GM12878 (cell line): ENCODE results near the gene INF2. TPM values are rescaled to one million over a fixed set of nuclear protein-coding genes. Genes with fewer than 3 reads are reported as not detected.

ENCODE experiments used
- ATAC-seq: fragments of 200-7000 bp; cut with Tn5 transposase; 3 replicates; pipeline ENCODE4 v1.9.1; 2020; ENCODE audit warnings: mild to moderate bottlenecking, moderate library complexity
- BruUV-seq: library from RNA; stranded (reverse); fragments of 400-500 nt; replicated peaks from 2 replicates; lab custom pipeline; 2021; lab: Mats Ljungman, UMichigan
- CTCF ChIA-PET: fragments of 300-600 bp; sonication (Branson Sonifier 250); formaldehyde crosslinking; extraction: SDS; loops from one replicate; lab custom pipeline; 2021; ENCODE audit warnings: inconsistent platforms; lab: Yijun Ruan, JAX
- POLR2A ChIA-PET: fragments of 350-600 bp; formaldehyde crosslinking; extraction: SDS; loops from one replicate; lab custom pipeline; 2021; ENCODE audit warnings: inconsistent platforms; lab: Charles Lee
- RAD21 ChIA-PET: fragments of 300-600 bp; sonication (Branson Sonifier 250); formaldehyde crosslinking; loops from one replicate; lab custom pipeline; 2023; ENCODE audit warnings: antibody characterized with exemption; ENCODE audit not compliant: unreplicated experiment; lab: Charles Lee
- SMC1A ChIA-PET: fragments of 300-600 bp; sonication (Branson Sonifier 250); formaldehyde crosslinking; loops from one replicate; lab custom pipeline; 2023; ENCODE audit not compliant: unreplicated experiment, uncharacterized antibody; lab: Charles Lee
- DNase-seq: peaks from one replicate; pipeline ENCODE4 v3.0.0-alpha.2; 2011; ENCODE audit warnings: low read depth, low spot score
- FAIRE-seq: peaks from 3 replicates; lab custom pipeline; 2011; peaks lifted over from hg19 to GRCh38; lab: Jason Lieb, UNC
- H2AFZ ChIP-seq: 2 replicates; pipeline ENCODE4 v1.6.0; 2011; ENCODE audit warnings: low read depth, low read length, control low read depth; ENCODE audit not compliant: control insufficient read depth
- H3K27ac ChIP-seq: 2 replicates; pipeline ENCODE4 v1.5.1; 2011; ENCODE audit warnings: control low read depth; ENCODE audit not compliant: control insufficient read depth, insufficient read depth
- H3K27me3 ChIP-seq, 2 experiments: replicated peaks in 1 of 2; 2 replicates each; pipeline versions ENCODE4 v1.6.0 to v1.6.1; 2011; ENCODE audit warnings: low read length in 1 of 2; ENCODE audit not compliant: control insufficient read depth in 2 of 2, insufficient read depth in 2 of 2
- H3K36me3 ChIP-seq, 2 experiments: 2 replicates each; pipeline ENCODE4 v1.5.1; 2011; ENCODE audit warnings: low read length in 1 of 2; ENCODE audit not compliant: control insufficient read depth in 2 of 2, insufficient read depth in 2 of 2
- H3K4me1 ChIP-seq: 2 replicates; pipeline ENCODE4 v1.6.1; 2011; ENCODE audit warnings: mild to moderate bottlenecking, low read length, moderate library complexity, mixed read lengths; ENCODE audit not compliant: control insufficient read depth, insufficient read depth
- H3K4me2 ChIP-seq: 2 replicates; pipeline ENCODE4 v1.6.0; 2011; ENCODE audit warnings: control low read depth; ENCODE audit not compliant: control insufficient read depth, insufficient read depth
- H3K4me3 ChIP-seq: fragments of 200-600 bp; sonication (generic); 2 replicates; pipeline ENCODE4 v1.5.1; 2016
- H3K79me2 ChIP-seq: 2 replicates; pipeline ENCODE4 v1.6.0; 2011; ENCODE audit warnings: low read length; ENCODE audit not compliant: control insufficient read depth, insufficient read depth
- H3K9ac ChIP-seq: 2 replicates; pipeline ENCODE4 v1.8.0; 2011; ENCODE audit warnings: low read length, control low read depth, mixed read lengths; ENCODE audit not compliant: control insufficient read depth, insufficient read depth
- H3K9me3 ChIP-seq: replicated peaks from 3 replicates; pipeline ENCODE4 v1.5.1; 2011; ENCODE audit warnings: mild to moderate bottlenecking, low read length; ENCODE audit not compliant: control insufficient read depth, insufficient read depth
- H4K20me1 ChIP-seq: 2 replicates; pipeline ENCODE4 v1.6.0; 2011; ENCODE audit not compliant: control insufficient read depth, insufficient read depth
- BMI1 ChIP-seq: fragments of 450-650 bp; IDR thresholded peaks from 2 replicates; pipeline ENCODE4 v1.6.1; 2016; ENCODE audit warnings: mild to moderate bottlenecking, moderate library complexity, borderline replicate concordance
- CHD2 ChIP-seq: IDR thresholded peaks from 2 replicates; pipeline ENCODE4 v1.6.1; 2011; ENCODE audit warnings: low read depth, low read length, improper control_type of control experiment, borderline replicate concordance
- E2F8 ChIP-seq: fragments of 450-650 bp; IDR thresholded peaks from 2 replicates; pipeline ENCODE4 v1.6.1; 2018; ENCODE audit warnings: mild to moderate bottlenecking, low read depth, moderate library complexity; ENCODE audit not compliant: partially characterized antibody
- EP300 ChIP-seq, 2 experiments: fragments of 150-350 bp in 1 of 2; IDR thresholded peaks; 2 replicates each; pipeline ENCODE4 v1.6.1; 2011 to 2012; ENCODE audit warnings: low read depth in 2 of 2, low read length in 2 of 2, borderline replicate concordance in 1 of 2, improper control_type of control experiment in 1 of 2, inconsistent platforms in 1 of 2; ENCODE audit not compliant: control insufficient read depth in 1 of 2
- HDAC6 ChIP-seq: fragments of 200-600 bp; sonication (generic); IDR thresholded peaks from one replicate; pipeline ENCODE4 v1.8.0; 2017; ENCODE audit warnings: antibody characterized with exemption; ENCODE audit not compliant: unreplicated experiment
- KLF5 ChIP-seq: fragments of 450-650 bp; IDR thresholded peaks from 2 replicates; pipeline ENCODE4 v1.6.1; 2014; ENCODE audit warnings: mild to moderate bottlenecking; ENCODE audit not compliant: partially characterized antibody
- NR2C2 ChIP-seq: IDR thresholded peaks from 2 replicates; pipeline ENCODE4 v1.6.1; 2011; ENCODE audit warnings: borderline replicate concordance, low read depth; ENCODE audit not compliant: control insufficient read depth, insufficient read length
- whole genome bisulfite sequencing: methylation state at CpG from one replicate; pipeline ENCODE4 v1.1.6; 2016; ENCODE audit warnings: low lambda C conversion rate; ENCODE audit not compliant: insufficient replicate concordance, insufficient coverage; ENCODE audit errors: missing lambda C conversion rate; 5-methylcytosine and 5-hydroxymethylcytosine counted together
- in situ Hi-C: fragments of 300-500 bp; cut with MboI; formaldehyde crosslinking; loops from 9 replicates; pipeline ENCODE4 v1.14.3; 2018; ENCODE audit warnings: mixed read lengths
- intact Hi-C: fragments of 100-400 bp; cut with micrococcal nuclease; formaldehyde crosslinking; loops from one replicate; pipeline ENCODE4 v1.14.2; 2022; ENCODE audit not compliant: unreplicated experiment
- polyA plus RNA-seq, 11 experiments: library from polyadenylated mRNA; depleted of rRNA in 4 of 11; unstranded in 6 of 11; stranded (reverse) in 5 of 11; fragments of >200 nt; fragmentation: Nextera tagmentation in 4 of 11; fragmentation: Illumina TruSeq in 1 of 11; extraction: Ambion mirVana in 4 of 11; extraction: Trizol in 1 of 11; gene quantifications; 1 replicate in 1 of 11; 2 replicates in 10 of 11; pipeline versions ENCODE4 v1.2.1 to v1.2.3, GENCODE V29; 2011 to 2016; ENCODE audit warnings: inconsistent platforms in 2 of 11, missing spikeins in 2 of 11, low read depth in 1 of 11
- total RNA-seq, 4 experiments: library from RNA; depleted of rRNA in 3 of 4; stranded (reverse); fragments of >200 nt in 3 of 4; fragmentation: Illumina TruSeq in 1 of 4; extraction: Trizol in 1 of 4; gene quantifications; 2 replicates each; pipeline versions ENCODE4 v1.2.1 to v1.2.3, GENCODE V29; 2013 to 2021

Gene INF2
- total and polyA plus RNA-seq, 10 of the 15 experiments (the other 5 are each of a cell fraction or from before 2014, with no cell fraction given) = 0.72 to 43.2 (median 8.3) TPM

GRCh38 chr14:104640681-104641080, 48.7 kb upstream of the INF2 start:
- H2AFZ ChIP-seq = no peak overlapping the region
- intact Hi-C loops (loop anchor here (1.0 to 5.0 kb wide), 3 partner anchors 503 to 562 kb away; no protein-coding TSS in a partner anchor), in situ Hi-C loops (no loop called here)
- TF ChIP-seq E2F8 (no peak), CHD2 (no peak), HDAC6 (no peak), EP300 (IDR thresholded peaks at IDR 0.05; ENCODE audit: borderline replicate concordance in 1 of 2, control insufficient read depth in 1 of 2, low read depth in 2 of 2, low read length in 2 of 2) (no peak), NR2C2 (no peak), BMI1 (no peak), KLF5 (no peak)
- no peaks in the 10 kb centered on the region for H3K36me3 ChIP-seq
- H3K9me3 ChIP-seq = peaks cover 3% of the 10 kb centered on the region; the same call in 2 of the 3 replicates
- H3K79me2 ChIP-seq = no peaks in the 10 kb centered on the region
- H3K27me3 ChIP-seq = no peaks in the 10 kb centered on the region
- H3K4me3 ChIP-seq = no peak overlapping the region
- CTCF ChIA-PET = interaction anchor here (0.6 to 1.2 kb wide), 4 partner anchors 11 to 563 kb away, joined by 3 to 7 read pairs (median 4); no protein-coding TSS in a partner anchor
- RAD21 ChIA-PET = no interaction called here
- no peak for FAIRE-seq
- WGBS = 59% methylated on average over 10 of the region's 10 CpGs
- no peak overlapping the region for H3K27ac ChIP-seq
- SMC1A ChIA-PET = interaction anchor here (1.0 kb wide), 1 partner anchor 41 kb away, joined by 3 read pairs; no protein-coding TSS in a partner anchor
- no peak overlapping the region for H3K4me2 ChIP-seq
- no peak for ATAC-seq
- BruUV-seq = no TSS peak
- no peak overlapping the region for H3K9ac ChIP-seq
- DNase-seq = no peak
- POLR2A ChIA-PET = no interaction called here
- no peaks in the 10 kb centered on the region for H3K4me1 ChIP-seq
- H4K20me1 ChIP-seq = no peaks in the 10 kb centered on the region
